Suprapubic skin (tissue), 4 donors: ENCODE results near the gene SHC1. TPM values are rescaled to one million over a fixed set of nuclear protein-coding genes. Genes with fewer than 3 reads are reported as not detected.

Experiments used
- DNase-seq, 2 donors: peaks; one replicate each; pipeline ENCODE4 v3.0.0-alpha.2; 2019; ENCODE audit warnings: low spot score in 2 of 2
- H3K27ac ChIP-seq: fragments of 200-600 bp; sonication (generic); one replicate; pipeline ENCODE4 v1.5.1; 2019
- H3K27me3 ChIP-seq: fragments of 200-600 bp; sonication (generic); one replicate; pipeline ENCODE4 v1.5.1; 2019
- H3K36me3 ChIP-seq: fragments of 200-600 bp; sonication (generic); one replicate; pipeline ENCODE4 v1.5.1; 2019
- H3K4me1 ChIP-seq: fragments of 200-600 bp; sonication (generic); one replicate; pipeline ENCODE4 v1.5.1; 2019
- H3K4me3 ChIP-seq: fragments of 200-600 bp; sonication (generic); one replicate; pipeline ENCODE4 v1.5.1; 2019; ENCODE audit warnings: mild to moderate bottlenecking
- H3K9me3 ChIP-seq: fragments of 200-600 bp; sonication (generic); one replicate; pipeline ENCODE4 v1.5.1; 2019
- CTCF ChIP-seq, 2 donors: fragments of 200-600 bp in 1 of 2; fragments of 450-650 bp in 1 of 2; sonication (generic) in 1 of 2; IDR thresholded peaks; one replicate each; pipeline ENCODE4 v1.5.1; 2016 to 2019; ENCODE audit warnings: antibody characterized with exemption in 2 of 2, mild to moderate bottlenecking in 1 of 2, moderate library complexity in 1 of 2
- EP300 ChIP-seq: sonication (generic); formaldehyde crosslinking; IDR thresholded peaks from one replicate; pipeline ENCODE4 v1.6.1; 2017; ENCODE audit warnings: antibody characterized with exemption
- POLR2A ChIP-seq, 2 donors: fragments of 450-650 bp; IDR thresholded peaks; one replicate each; pipeline ENCODE4 v1.6.1; 2017; ENCODE audit warnings: antibody characterized with exemption in 2 of 2, mild to moderate bottlenecking in 2 of 2, moderate library complexity in 2 of 2
- POLR2AphosphoS5 ChIP-seq, 3 donors: sonication (generic); formaldehyde crosslinking; IDR thresholded peaks; one replicate each; pipeline ENCODE4 v1.6.1; 2017; ENCODE audit warnings: antibody characterized with exemption in 3 of 3
- WGBS: methylation state at CpG from one replicate; pipeline ENCODE4 v1.1.5; 2018; 5-methylcytosine and 5-hydroxymethylcytosine counted together
- total RNA-seq, 4 donors: library from RNA; depleted of rRNA; stranded (reverse); fragments of >200 nt; gene quantifications; one replicate each; pipeline ENCODE4 v1.1.0, GENCODE V29; 2016

Gene SHC1
- total RNA-seq, 4 donors from 2014 or later: 54.5 to 102 (median 69.5) TPM

GRCh38 chr1:155013632-155014031, 43.1 kb upstream of the SHC1 start:
- no peak for DNase-seq
- Histone ChIP-seq H3K27ac (peak overlapping the region; percentile 96), H3K4me1 (peaks cover 89% of the 10 kb centered on the region), H3K4me3 (peak overlapping the region; percentile 97), H3K9me3 (no peaks in the 10 kb centered on the region), H3K36me3 (peaks cover 25% of the 10 kb centered on the region), H3K27me3 (no peaks in the 10 kb centered on the region)
- WGBS: 36% methylated on average over 3 of the region's 8 CpGs
- TF ChIP-seq POLR2A (IDR thresholded peaks at IDR 0.05) (no peak), POLR2AphosphoS5 (IDR thresholded peaks at IDR 0.05) (no peak), EP300 (no peak)

- no peak for DNase-seq
- TF ChIP-seq POLR2A (IDR thresholded peaks at IDR 0.05) (no peak), EP300 (no peak), CTCF (IDR thresholded peaks at IDR 0.05) (no peak), POLR2AphosphoS5 (IDR thresholded peaks at IDR 0.05) (no peak)
- peaks cover 89% of the 10 kb centered on the region for H3K4me1 ChIP-seq
- WGBS: 44% methylated on average over 2 of the region's 3 CpGs
- no peaks in the 10 kb centered on the region for H3K9me3 ChIP-seq
- H3K36me3 ChIP-seq: peaks cover 25% of the 10 kb centered on the region
- H3K4me3 ChIP-seq: peak overlapping the region; percentile 97
- peak overlapping the region; percentile 96 for H3K27ac ChIP-seq
- no peaks in the 10 kb centered on the region for H3K27me3 ChIP-seq
These were observed 42.4 kb upstream of the SHC1 start for GRCh38 chr1:155012776-155013602.

GRCh38 chr1:155012026-155012546, 41.5 kb upstream of the SHC1 start:
- Histone ChIP-seq H3K36me3 (peaks cover 25% of the 10 kb centered on the region), H3K9me3 (no peaks in the 10 kb centered on the region), H3K27me3 (no peaks in the 10 kb centered on the region), H3K27ac (peak overlapping the region; percentile 96), H3K4me1 (peaks cover 91% of the 10 kb centered on the region), H3K4me3 (peak overlapping the region; percentile 97)
- 7% methylated on average over 7 of the region's 9 CpGs for WGBS
- no peak for TF ChIP-seq CTCF (IDR thresholded peaks at IDR 0.05)
- TF ChIP-seq POLR2A (IDR thresholded peaks at IDR 0.05): no peak
- no peak for TF ChIP-seq EP300
- TF ChIP-seq POLR2AphosphoS5 (IDR thresholded peaks at IDR 0.05): peak in 1 of 3 donors; percentile 36
- peak; percentile 91 to 93 for DNase-seq

GRCh38 chr1:155011437-155012025, 41.0 kb upstream of the SHC1 start:
- WGBS: 55% methylated on average over 4 of the region's 6 CpGs
- Histone ChIP-seq H3K9me3 (no peaks in the 10 kb centered on the region), H3K4me1 (peaks cover 91% of the 10 kb centered on the region), H3K27me3 (no peaks in the 10 kb centered on the region), H3K4me3 (peak overlapping the region; percentile 97), H3K36me3 (peaks cover 25% of the 10 kb centered on the region), H3K27ac (peak overlapping the region; percentile 96)
- TF ChIP-seq CTCF (IDR thresholded peaks at IDR 0.05) (no peak), POLR2A (IDR thresholded peaks at IDR 0.05) (no peak), POLR2AphosphoS5 (IDR thresholded peaks at IDR 0.05) (no peak), EP300 (no peak)
- DNase-seq: no peak

GRCh38 chr1:155011004-155011416, 40.5 kb upstream of the SHC1 start:
- Histone ChIP-seq H3K36me3 (peaks cover 20% of the 10 kb centered on the region), H3K27ac (peak overlapping the region; percentile 96), H3K27me3 (no peaks in the 10 kb centered on the region), H3K9me3 (no peaks in the 10 kb centered on the region), H3K4me1 (peaks cover 91% of the 10 kb centered on the region), H3K4me3 (peak overlapping the region; percentile 97)
- no peak for DNase-seq
- 63% methylated on average over 5 of the region's 5 CpGs for WGBS
- TF ChIP-seq POLR2A (IDR thresholded peaks at IDR 0.05) (no peak), CTCF (IDR thresholded peaks at IDR 0.05) (no peak)
